ENCODE measurements around the gene CCDC27.
A peak's percentile ranks its signal among the peaks of the same experiment; 100 is the strongest.
"Not testable (repeated sequence)": the region's sequence is repeated elsewhere in the genome, so short reads cannot be mapped to it uniquely, and the experiment has no call there.

The CCDC27 gene

GRCh38 chr1:3747903-3748302, 4.3 kb upstream of the CCDC27 start:
- Histone ChIP-seq H3K27ac (ENCODE audit: low read length) (no peak overlapping the region), H3K4me1 (ENCODE audit: control insufficient read depth in 1 of 2, insufficient read depth in 2 of 2, low read length in 2 of 2) (peaks cover 3 to 26% of the 10 kb centered on the region in 2 donors), H3K9me3 (ENCODE audit: control insufficient read depth in 1 of 2, low read length in 2 of 2) (no peaks in the 10 kb centered on the region), H3K27me3 (ENCODE audit: low read depth, low read length) (no peaks in the 10 kb centered on the region), H3K36me3 (ENCODE audit: control insufficient read depth in 1 of 2, insufficient read depth in 2 of 2, low read length in 2 of 2) (peaks cover 0 to 7% of the 10 kb centered on the region in 2 donors), H3K4me3 (ENCODE audit: low read depth in 1 of 2, low read length in 2 of 2) (peak overlapping the region; percentile 52 to 79)

GRCh38 chr1:3748316-3748900, 3.8 kb upstream of the CCDC27 start:
- not testable (repeated sequence) for H3K36me3 ChIP-seq (ENCODE audit: control insufficient read depth in 1 of 2, insufficient read depth in 2 of 2, low read length in 2 of 2); H3K9me3 ChIP-seq (ENCODE audit: control insufficient read depth in 1 of 2, low read length in 2 of 2); H3K27ac ChIP-seq (ENCODE audit: low read length); H3K4me3 ChIP-seq (ENCODE audit: low read depth in 1 of 2, low read length in 2 of 2); H3K27me3 ChIP-seq (ENCODE audit: low read depth, low read length)
- H3K4me1 ChIP-seq (ENCODE audit: control insufficient read depth in 1 of 2, insufficient read depth in 2 of 2, low read length in 2 of 2): peaks cover 3 to 26% of the 10 kb centered on the region in 2 donors

GRCh38 chr1:3749512-3749911, 2.7 kb upstream of the CCDC27 start:
- peaks cover 0 to 6% of the 10 kb centered on the region in 2 donors for H3K36me3 ChIP-seq (ENCODE audit: control insufficient read depth in 1 of 2, insufficient read depth in 2 of 2, low read length in 2 of 2)
- H3K9me3 ChIP-seq (ENCODE audit: control insufficient read depth in 1 of 2, low read length in 2 of 2): no peaks in the 10 kb centered on the region
- no peak overlapping the region for H3K4me3 ChIP-seq (ENCODE audit: low read depth in 1 of 2, low read length in 2 of 2)
- no peak overlapping the region for H3K27ac ChIP-seq (ENCODE audit: low read length)
- H3K27me3 ChIP-seq (ENCODE audit: low read depth, low read length): no peaks in the 10 kb centered on the region
- peaks cover 3 to 25% of the 10 kb centered on the region in 2 donors for H3K4me1 ChIP-seq (ENCODE audit: control insufficient read depth in 1 of 2, insufficient read depth in 2 of 2, low read length in 2 of 2)

- no peak overlapping the region for H3K27ac ChIP-seq (ENCODE audit: low read length)
- H3K4me3 ChIP-seq (ENCODE audit: low read depth in 1 of 2, low read length in 2 of 2): no peak overlapping the region
- no peaks in the 10 kb centered on the region for H3K27me3 ChIP-seq (ENCODE audit: low read depth, low read length)
- H3K9me3 ChIP-seq (ENCODE audit: control insufficient read depth in 1 of 2, low read length in 2 of 2): no peaks in the 10 kb centered on the region
- H3K36me3 ChIP-seq (ENCODE audit: control insufficient read depth in 1 of 2, insufficient read depth in 2 of 2, low read length in 2 of 2): no peaks in the 10 kb centered on the region
- H3K4me1 ChIP-seq (ENCODE audit: control insufficient read depth in 1 of 2, insufficient read depth in 2 of 2, low read length in 2 of 2): peaks cover 3 to 15% of the 10 kb centered on the region in 2 donors
Measured at GRCh38 chr1:3750741-3751140, 1.5 kb upstream of the CCDC27 start.

- H3K4me1 ChIP-seq (ENCODE audit: control insufficient read depth in 1 of 2, insufficient read depth in 2 of 2, low read length in 2 of 2): no peaks in the 10 kb centered on the region
- no peak overlapping the region for H3K4me3 ChIP-seq (ENCODE audit: low read depth in 1 of 2, low read length in 2 of 2)
- H3K9me3 ChIP-seq (ENCODE audit: control insufficient read depth in 1 of 2, low read length in 2 of 2): no peaks in the 10 kb centered on the region
- no peaks in the 10 kb centered on the region for H3K27me3 ChIP-seq (ENCODE audit: low read depth, low read length)
- no peaks in the 10 kb centered on the region for H3K36me3 ChIP-seq (ENCODE audit: control insufficient read depth in 1 of 2, insufficient read depth in 2 of 2, low read length in 2 of 2)
- H3K27ac ChIP-seq (ENCODE audit: low read length): no peak overlapping the region
Measured at GRCh38 chr1:3753656-3754454, 1.6 kb downstream of the CCDC27 start.

- H3K4me3 ChIP-seq (ENCODE audit: low read depth in 1 of 2, low read length in 2 of 2): no peak overlapping the region
- no peaks in the 10 kb centered on the region for H3K27me3 ChIP-seq (ENCODE audit: low read depth, low read length)
- no peaks in the 10 kb centered on the region for H3K9me3 ChIP-seq (ENCODE audit: control insufficient read depth in 1 of 2, low read length in 2 of 2)
- no peaks in the 10 kb centered on the region for H3K36me3 ChIP-seq (ENCODE audit: control insufficient read depth in 1 of 2, insufficient read depth in 2 of 2, low read length in 2 of 2)
- no peaks in the 10 kb centered on the region for H3K4me1 ChIP-seq (ENCODE audit: control insufficient read depth in 1 of 2, insufficient read depth in 2 of 2, low read length in 2 of 2)
- H3K27ac ChIP-seq (ENCODE audit: low read length): no peak overlapping the region
Measured at GRCh38 chr1:3756394-3756793, 4.1 kb downstream of the CCDC27 start.

- Histone ChIP-seq H3K36me3 (ENCODE audit: control insufficient read depth in 1 of 2, insufficient read depth in 2 of 2, low read length in 2 of 2) (no peaks in the 10 kb centered on the region), H3K9me3 (ENCODE audit: control insufficient read depth in 1 of 2, low read length in 2 of 2) (no peaks in the 10 kb centered on the region), H3K27ac (ENCODE audit: low read length) (no peak overlapping the region), H3K27me3 (ENCODE audit: low read depth, low read length) (no peaks in the 10 kb centered on the region), H3K4me1 (ENCODE audit: control insufficient read depth in 1 of 2, insufficient read depth in 2 of 2, low read length in 2 of 2) (no peaks in the 10 kb centered on the region), H3K4me3 (ENCODE audit: low read depth in 1 of 2, low read length in 2 of 2) (no peak overlapping the region)
Measured at GRCh38 chr1:3759164-3759563, 6.9 kb downstream of the CCDC27 start.

- Histone ChIP-seq H3K4me1 (ENCODE audit: control insufficient read depth in 1 of 2, insufficient read depth in 2 of 2, low read length in 2 of 2) (no peaks in the 10 kb centered on the region), H3K27ac (ENCODE audit: low read length) (no peak overlapping the region), H3K36me3 (ENCODE audit: control insufficient read depth in 1 of 2, insufficient read depth in 2 of 2, low read length in 2 of 2) (no peaks in the 10 kb centered on the region), H3K4me3 (ENCODE audit: low read depth in 1 of 2, low read length in 2 of 2) (no peak overlapping the region), H3K9me3 (ENCODE audit: control insufficient read depth in 1 of 2, low read length in 2 of 2) (no peaks in the 10 kb centered on the region), H3K27me3 (ENCODE audit: low read depth, low read length) (no peaks in the 10 kb centered on the region)
Measured at GRCh38 chr1:3759796-3760195, 7.5 kb downstream of the CCDC27 start.

GRCh38 chr1:3761296-3762010, 9.2 kb downstream of the CCDC27 start:
- no peak overlapping the region for H3K4me3 ChIP-seq (ENCODE audit: low read depth in 1 of 2, low read length in 2 of 2)
- H3K4me1 ChIP-seq (ENCODE audit: control insufficient read depth in 1 of 2, insufficient read depth in 2 of 2, low read length in 2 of 2): no peaks in the 10 kb centered on the region
- H3K27me3 ChIP-seq (ENCODE audit: low read depth, low read length): no peaks in the 10 kb centered on the region

GRCh38 chr1:3762151-3762872, 10.1 kb downstream of the CCDC27 start:
- no peaks in the 10 kb centered on the region for H3K36me3 ChIP-seq (ENCODE audit: control insufficient read depth in 1 of 2, insufficient read depth in 2 of 2, low read length in 2 of 2)
- no peaks in the 10 kb centered on the region for H3K9me3 ChIP-seq (ENCODE audit: control insufficient read depth in 1 of 2, low read length in 2 of 2)
- no peak overlapping the region for H3K4me3 ChIP-seq (ENCODE audit: low read depth in 1 of 2, low read length in 2 of 2)
- no peaks in the 10 kb centered on the region for H3K27me3 ChIP-seq (ENCODE audit: low read depth, low read length)
- H3K4me1 ChIP-seq (ENCODE audit: control insufficient read depth in 1 of 2, insufficient read depth in 2 of 2, low read length in 2 of 2): no peaks in the 10 kb centered on the region
- H3K27ac ChIP-seq (ENCODE audit: low read length): no peak overlapping the region

More at GRCh38 chr1:3761296-3762010, 9.2 kb downstream of the CCDC27 start:
- Histone ChIP-seq H3K9me3 (ENCODE audit: control insufficient read depth in 1 of 2, low read length in 2 of 2) (no peaks in the 10 kb centered on the region), H3K36me3 (ENCODE audit: control insufficient read depth in 1 of 2, insufficient read depth in 2 of 2, low read length in 2 of 2) (no peaks in the 10 kb centered on the region), H3K27ac (ENCODE audit: low read length) (no peak overlapping the region)

GRCh38 chr1:3762873-3763228, 10.6 kb downstream of the CCDC27 start:
- H3K4me1 ChIP-seq (ENCODE audit: control insufficient read depth in 1 of 2, insufficient read depth in 2 of 2, low read length in 2 of 2): no peaks in the 10 kb centered on the region
- H3K27ac ChIP-seq (ENCODE audit: low read length): no peak overlapping the region
- H3K27me3 ChIP-seq (ENCODE audit: low read depth, low read length): no peaks in the 10 kb centered on the region
- H3K4me3 ChIP-seq (ENCODE audit: low read depth in 1 of 2, low read length in 2 of 2): no peak overlapping the region
- no peaks in the 10 kb centered on the region for H3K36me3 ChIP-seq (ENCODE audit: control insufficient read depth in 1 of 2, insufficient read depth in 2 of 2, low read length in 2 of 2)
- no peaks in the 10 kb centered on the region for H3K9me3 ChIP-seq (ENCODE audit: control insufficient read depth in 1 of 2, low read length in 2 of 2)

Measured in muscle layer of duodenum (tissue), 2 donors.